Mesothelial cell of epicardium (in vitro differentiated cells): ENCODE data around the gene RTN4IP1. TPM values are rescaled to one million over a fixed set of nuclear protein-coding genes. Genes with fewer than 3 reads are reported as not detected.
"Not testable (repeated sequence)": the region's sequence is repeated elsewhere in the genome, so short reads cannot be mapped to it uniquely, and the experiment has no call there.

Experiments used
- DNase-seq, 2 experiments: peaks; one replicate each; pipeline ENCODE4 v3.0.0; 2021; ENCODE audit warnings: low spot score in 2 of 2; ENCODE audit not compliant: unreplicated experiment in 2 of 2
- H3K27ac Mint-ChIP-seq: 2 replicates; pipeline ENCODE4 v1.8.0; 2021; ENCODE audit warnings: mixed read lengths
- H3K27me3 Mint-ChIP-seq: 2 replicates; pipeline ENCODE4 v1.8.0; 2021; ENCODE audit warnings: low read depth, mixed read lengths
- H3K36me3 Mint-ChIP-seq: 2 replicates; pipeline ENCODE4 v1.8.0; 2021; ENCODE audit warnings: mixed read lengths
- H3K4me1 Mint-ChIP-seq: 2 replicates; pipeline ENCODE4 v1.8.0; 2021; ENCODE audit warnings: mixed read lengths
- H3K4me3 Mint-ChIP-seq: 2 replicates; pipeline ENCODE4 v1.8.0; 2021; ENCODE audit warnings: mild to moderate bottlenecking, moderate library complexity, mixed read lengths
- H3K9me3 Mint-ChIP-seq: 2 replicates; pipeline ENCODE4 v1.8.0; 2021; ENCODE audit warnings: mixed read lengths
- total RNA-seq: library from RNA; stranded (reverse); gene quantifications from 3 replicates; pipeline ENCODE4 v1.2.1, GENCODE V29; 2021
- TF ChIP-seq, protein P1 (sequence below): fragments of 200-600 bp; sonication (generic); IDR thresholded peaks from one replicate; pipeline ENCODE4 v1.5.0; 2021; ENCODE audit warnings: antibody characterized with exemption; ENCODE audit not compliant: unreplicated experiment

The RTN4IP1 gene
- total RNA-seq, 1 donor from 2014 or later, result 6.8 TPM

DNA sequence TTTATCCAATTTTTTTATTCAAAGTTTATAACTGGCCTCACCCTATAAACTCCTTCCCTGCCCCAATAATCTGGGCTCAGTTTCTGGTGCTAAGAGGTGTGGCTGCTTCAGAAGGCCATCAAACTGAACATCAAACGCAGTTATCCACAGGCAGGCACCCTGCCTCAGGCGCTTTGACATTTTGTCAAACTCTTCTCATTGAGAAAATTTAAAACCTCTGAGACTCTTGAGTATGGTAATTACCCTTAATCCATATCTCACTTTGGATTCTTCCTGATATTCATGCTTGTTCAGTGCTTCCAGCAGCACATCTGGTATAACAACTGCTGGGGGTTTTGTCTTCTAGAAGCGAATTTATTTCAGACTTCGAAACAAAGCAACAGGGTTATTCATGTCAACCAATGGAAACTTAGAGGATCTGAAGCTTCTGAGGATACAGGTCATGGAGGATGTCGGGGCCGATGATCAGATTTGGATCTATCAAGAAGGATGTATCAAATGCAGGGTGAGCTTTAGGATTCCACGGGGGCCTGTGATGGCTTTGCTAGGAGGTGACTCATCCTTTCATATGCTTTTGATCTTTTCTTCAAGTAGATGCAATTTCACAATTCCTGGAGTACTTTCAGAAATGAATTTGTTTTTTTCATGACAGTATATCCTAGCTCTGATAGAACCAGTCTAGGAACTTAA, 68.2 kb downstream of the RTN4IP1 start:
- Mint-ChIP-seq H3K27me3 (no peaks in the 10 kb centered on the region), H3K9me3 (no peaks in the 10 kb centered on the region), H3K27ac (no peak overlapping the region), H3K4me1 (peaks cover 10% of the 10 kb centered on the region), H3K4me3 (no peak overlapping the region), H3K36me3 (no peaks in the 10 kb centered on the region)
- TF ChIP-seq, protein P1, sequence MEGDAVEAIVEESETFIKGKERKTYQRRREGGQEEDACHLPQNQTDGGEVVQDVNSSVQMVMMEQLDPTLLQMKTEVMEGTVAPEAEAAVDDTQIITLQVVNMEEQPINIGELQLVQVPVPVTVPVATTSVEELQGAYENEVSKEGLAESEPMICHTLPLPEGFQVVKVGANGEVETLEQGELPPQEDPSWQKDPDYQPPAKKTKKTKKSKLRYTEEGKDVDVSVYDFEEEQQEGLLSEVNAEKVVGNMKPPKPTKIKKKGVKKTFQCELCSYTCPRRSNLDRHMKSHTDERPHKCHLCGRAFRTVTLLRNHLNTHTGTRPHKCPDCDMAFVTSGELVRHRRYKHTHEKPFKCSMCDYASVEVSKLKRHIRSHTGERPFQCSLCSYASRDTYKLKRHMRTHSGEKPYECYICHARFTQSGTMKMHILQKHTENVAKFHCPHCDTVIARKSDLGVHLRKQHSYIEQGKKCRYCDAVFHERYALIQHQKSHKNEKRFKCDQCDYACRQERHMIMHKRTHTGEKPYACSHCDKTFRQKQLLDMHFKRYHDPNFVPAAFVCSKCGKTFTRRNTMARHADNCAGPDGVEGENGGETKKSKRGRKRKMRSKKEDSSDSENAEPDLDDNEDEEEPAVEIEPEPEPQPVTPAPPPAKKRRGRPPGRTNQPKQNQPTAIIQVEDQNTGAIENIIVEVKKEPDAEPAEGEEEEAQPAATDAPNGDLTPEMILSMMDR, result no peak
- DNase-seq, result no peak

- not testable (repeated sequence) for H3K36me3 Mint-ChIP-seq, H3K4me3 Mint-ChIP-seq, DNase-seq, H3K4me1 Mint-ChIP-seq, H3K9me3 Mint-ChIP-seq, H3K27me3 Mint-ChIP-seq, H3K27ac Mint-ChIP-seq
These were observed 69.6 kb downstream of the RTN4IP1 start for GRCh38 chr6:106559659-106560058.

GRCh38 chr6:106558364-106558763, 70.9 kb downstream of the RTN4IP1 start:
- peaks cover 10% of the 10 kb centered on the region for H3K4me1 Mint-ChIP-seq
- H3K27ac Mint-ChIP-seq, result no peak overlapping the region
- H3K27me3 Mint-ChIP-seq, result no peaks in the 10 kb centered on the region
- no peaks in the 10 kb centered on the region for H3K36me3 Mint-ChIP-seq
- no peaks in the 10 kb centered on the region for H3K9me3 Mint-ChIP-seq
- H3K4me3 Mint-ChIP-seq, result no peak overlapping the region
- TF ChIP-seq, protein P1, result no peak
- no peak for DNase-seq

DNA sequence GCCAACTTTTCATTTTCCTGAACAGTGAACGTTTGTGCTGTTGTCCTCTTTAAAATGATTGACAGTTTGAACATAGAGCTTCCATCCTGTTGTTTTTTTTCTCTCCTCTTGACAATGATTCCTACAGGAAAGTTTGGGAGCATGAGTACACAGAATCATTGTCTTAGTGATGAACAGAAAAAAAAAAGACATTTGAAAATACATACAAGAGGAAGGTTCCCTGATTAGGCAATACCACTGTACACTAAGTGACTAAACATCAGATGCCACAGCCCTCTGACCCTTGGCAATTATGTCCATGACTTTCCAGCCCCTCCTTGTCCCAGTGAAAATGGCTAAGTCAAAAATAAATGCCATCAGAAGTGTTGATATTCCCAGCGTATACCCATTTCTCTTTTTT, 71.5 kb downstream of the RTN4IP1 start:
- TF ChIP-seq, protein P1, result no peak
- no peak overlapping the region for H3K4me3 Mint-ChIP-seq
- H3K9me3 Mint-ChIP-seq, result no peaks in the 10 kb centered on the region
- no peak overlapping the region for H3K27ac Mint-ChIP-seq
- H3K27me3 Mint-ChIP-seq, result no peaks in the 10 kb centered on the region
- no peak for DNase-seq
- peaks cover 10% of the 10 kb centered on the region for H3K4me1 Mint-ChIP-seq
- no peaks in the 10 kb centered on the region for H3K36me3 Mint-ChIP-seq

DNA sequence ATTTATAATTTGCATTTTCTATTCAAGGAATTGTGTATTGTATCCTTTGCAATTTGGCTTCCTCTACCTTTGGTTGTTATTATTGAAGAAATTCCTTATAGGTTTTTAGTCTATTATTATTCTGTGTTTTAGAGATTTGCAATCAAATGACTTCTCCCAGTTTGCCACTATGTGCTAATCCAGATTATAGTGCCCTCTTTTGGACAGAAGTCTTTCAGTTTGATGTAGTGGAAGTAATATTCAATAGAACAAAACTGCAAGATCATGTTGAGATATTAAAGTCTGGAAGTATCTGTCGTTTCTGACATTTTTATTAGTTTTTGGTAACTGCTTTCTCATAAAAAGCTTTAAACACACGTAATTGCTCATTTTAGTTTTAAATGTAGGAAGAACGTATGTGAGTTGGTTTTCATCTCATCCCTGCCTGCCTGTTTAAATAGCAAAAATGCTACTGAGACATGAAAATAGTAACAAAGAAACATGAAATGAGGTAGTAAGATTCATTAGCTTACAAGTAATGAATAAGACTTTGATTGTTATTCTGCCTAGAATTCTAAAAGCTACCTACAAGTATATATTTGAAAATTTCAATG, 72.8 kb downstream of the RTN4IP1 start:
- no peak overlapping the region for H3K4me3 Mint-ChIP-seq
- H3K36me3 Mint-ChIP-seq, result no peaks in the 10 kb centered on the region
- no peak overlapping the region for H3K27ac Mint-ChIP-seq
- peaks cover 2% of the 10 kb centered on the region for H3K9me3 Mint-ChIP-seq
- H3K4me1 Mint-ChIP-seq, result peaks cover 4% of the 10 kb centered on the region
- DNase-seq, result no peak
- TF ChIP-seq, protein P1, result no peak
- no peaks in the 10 kb centered on the region for H3K27me3 Mint-ChIP-seq

GRCh38 chr6:106555767-106556166, 73.5 kb downstream of the RTN4IP1 start:
- H3K27me3 Mint-ChIP-seq, result no peaks in the 10 kb centered on the region
- TF ChIP-seq, protein P1, result no peak
- H3K27ac Mint-ChIP-seq, result no peak overlapping the region
- no peak for DNase-seq
- no peaks in the 10 kb centered on the region for H3K4me1 Mint-ChIP-seq
- peaks cover 7% of the 10 kb centered on the region for H3K9me3 Mint-ChIP-seq
- no peak overlapping the region for H3K4me3 Mint-ChIP-seq
- H3K36me3 Mint-ChIP-seq, result no peaks in the 10 kb centered on the region
